HFF-Myc (cell line): ENCODE data around the gene ACOX3.

Source experiments
- DNase-seq: peaks from one replicate; pipeline ENCODE4 v3.0.0-alpha.2; 2011; ENCODE audit warnings: low read depth; ENCODE audit errors: extremely low read depth
- H3K4me3 ChIP-seq: replicated peaks from 2 replicates; pipeline ENCODE4 v1.5.1; 2011; ENCODE audit warnings: low read depth, mild to moderate bottlenecking, control low read depth, low read length
- CTCF ChIP-seq: IDR thresholded peaks from 2 replicates; pipeline ENCODE4 v1.5.1; 2012; ENCODE audit warnings: mild to moderate bottlenecking, low read depth, low read length, control low read depth; ENCODE audit errors: missing control alignments

ACOX3 gene

GRCh38 chr4:8385611-8386010, 54.9 kb downstream of the ACOX3 start:
- TF ChIP-seq CTCF = no peak
- DNase-seq = no peak
- no peak overlapping the region for H3K4me3 ChIP-seq

- DNase-seq = no peak
- no peak overlapping the region for H3K4me3 ChIP-seq
- TF ChIP-seq CTCF = no peak
Measured at GRCh38 chr4:8385106-8385505, 55.4 kb downstream of the ACOX3 start.

GRCh38 chr4:8384397-8385060, 56.0 kb downstream of the ACOX3 start:
- H3K4me3 ChIP-seq = no peak overlapping the region
- DNase-seq = no peak

GRCh38 chr4:8383451-8384160, 56.9 kb downstream of the ACOX3 start:
- no peak for DNase-seq
- TF ChIP-seq CTCF = no peak
- no peak overlapping the region for H3K4me3 ChIP-seq

More at GRCh38 chr4:8384397-8385060, 56.0 kb downstream of the ACOX3 start:
- TF ChIP-seq CTCF = no peak

- no peak for TF ChIP-seq CTCF
- H3K4me3 ChIP-seq = no peak overlapping the region
- no peak for DNase-seq
Measured at GRCh38 chr4:8383016-8383415, 57.5 kb downstream of the ACOX3 start.

GRCh38 chr4:8381814-8382581, 58.5 kb downstream of the ACOX3 start:
- no peak for TF ChIP-seq CTCF
- no peak for DNase-seq
- H3K4me3 ChIP-seq = no peak overlapping the region
